HepG2 (cell line): Measurements from ENCODE around the gene SECTM1. TPM values are rescaled to one million over a fixed set of nuclear protein-coding genes. Genes with fewer than 3 reads are reported as not detected.

Experiments used
- ATF7 ChIP-seq, 2 experiments: fragments of 450-650 bp in 1 of 2; sonication (generic) in 1 of 2; formaldehyde crosslinking in 1 of 2; IDR thresholded peaks; 2 replicates each; pipeline versions ENCODE4 v1.4.0 to v1.6.1; 2016 to 2020; ENCODE audit warnings: antibody characterized with exemption in 1 of 2, mild to moderate bottlenecking in 1 of 2, missing genetic modification reagents in 1 of 2
- CHD4 ChIP-seq: fragments of 200-600 bp; sonication (generic); IDR thresholded peaks from 2 replicates; pipeline ENCODE4 v1.7.0; 2017; ENCODE audit warnings: mild to moderate bottlenecking, low read length, borderline replicate concordance
- DDIT3 ChIP-seq: sonication (generic); formaldehyde crosslinking; IDR thresholded peaks from 2 replicates; pipeline ENCODE4 v1.4.0; 2020; ENCODE audit warnings: mild to moderate bottlenecking, missing genetic modification reagents
- FOXJ3 ChIP-seq: sonication (generic); formaldehyde crosslinking; IDR thresholded peaks from 2 replicates; pipeline ENCODE4 v1.4.0; 2020; ENCODE audit warnings: missing genetic modification reagents, mild to moderate bottlenecking, borderline replicate concordance
- JARID2 ChIP-seq: sonication (generic); formaldehyde crosslinking; IDR thresholded peaks from 2 replicates; pipeline ENCODE4 v1.8.1; 2023; ENCODE audit warnings: missing genetic modification reagents, inconsistent platforms; ENCODE audit not compliant: insufficient replicate concordance
- KDM5A ChIP-seq: fragments of 200-600 bp; sonication (generic); IDR thresholded peaks from 2 replicates; pipeline ENCODE4 v1.7.0; 2018; ENCODE audit warnings: antibody characterized with exemption, mild to moderate bottlenecking, low read length, borderline replicate concordance
- KMT2A ChIP-seq: sonication (generic); formaldehyde crosslinking; IDR thresholded peaks from 2 replicates; pipeline ENCODE4 v1.4.0; 2020; ENCODE audit warnings: missing genetic modification reagents
- MAF1 ChIP-seq: sonication (generic); formaldehyde crosslinking; IDR thresholded peaks from 2 replicates; pipeline ENCODE4 v1.5.0; 2020; ENCODE audit warnings: missing genetic modification reagents, borderline replicate concordance
- MAFF ChIP-seq: IDR thresholded peaks from 2 replicates; pipeline ENCODE4 v1.6.1; 2011; ENCODE audit warnings: low read depth, low read length, improper control_type of control experiment
- NR0B2 ChIP-seq: sonication (generic); formaldehyde crosslinking; IDR thresholded peaks from 2 replicates; pipeline ENCODE4 v1.4.0; 2020; ENCODE audit warnings: mild to moderate bottlenecking, missing genetic modification reagents
- POGK ChIP-seq: sonication (generic); formaldehyde crosslinking; conservative IDR thresholded peaks from 2 replicates; pipeline ENCODE4 v1.8.0; 2022; ENCODE audit warnings: mild to moderate bottlenecking, moderate library complexity, missing genetic modification reagents
- POGZ ChIP-seq: sonication (generic); formaldehyde crosslinking; IDR thresholded peaks from 2 replicates; pipeline ENCODE4 v1.4.0; 2020; ENCODE audit warnings: mild to moderate bottlenecking, missing genetic modification reagents
- PRDM4 ChIP-seq: sonication (generic); formaldehyde crosslinking; IDR thresholded peaks from 2 replicates; pipeline ENCODE4 v1.9.0; 2021; ENCODE audit warnings: missing genetic modification reagents, borderline replicate concordance
- SYNCRIP ChIP-seq: fragments of 200-400 bp; formaldehyde crosslinking; IDR thresholded peaks from 2 replicates; pipeline ENCODE4 v1.6.1; 2018; ENCODE audit warnings: mild to moderate bottlenecking, low read depth, low read length; ENCODE audit not compliant: insufficient read depth
- ZNF121 ChIP-seq: sonication (generic); formaldehyde crosslinking; IDR thresholded peaks from 2 replicates; pipeline ENCODE4 v1.5.0; 2020; ENCODE audit warnings: mild to moderate bottlenecking, missing genetic modification reagents
- ZNF430 ChIP-seq: sonication (generic); formaldehyde crosslinking; IDR thresholded peaks from 2 replicates; pipeline ENCODE4 v1.9.0; 2021; ENCODE audit warnings: mild to moderate bottlenecking, missing genetic modification reagents
- ZNF513 ChIP-seq: sonication (generic); formaldehyde crosslinking; conservative IDR thresholded peaks from 2 replicates; pipeline ENCODE4 v1.5.0; 2020; ENCODE audit warnings: missing genetic modification reagents
- ZNF543 ChIP-seq: sonication (generic); formaldehyde crosslinking; IDR thresholded peaks from 2 replicates; pipeline ENCODE4 v1.4.0; 2020; ENCODE audit warnings: mild to moderate bottlenecking, missing genetic modification reagents
- ZNF550 ChIP-seq: sonication (generic); formaldehyde crosslinking; IDR thresholded peaks from 2 replicates; pipeline ENCODE4 v1.4.0; 2020; ENCODE audit warnings: mild to moderate bottlenecking, missing genetic modification reagents, borderline replicate concordance
- ZNF777 ChIP-seq: sonication (generic); formaldehyde crosslinking; IDR thresholded peaks from 2 replicates; pipeline ENCODE4 v1.4.0; 2020; ENCODE audit warnings: missing genetic modification reagents
- polyA plus RNA-seq, 8 experiments: library from polyadenylated mRNA; depleted of rRNA in 3 of 8; stranded (reverse) in 7 of 8; unstranded in 1 of 8; fragments of >200 nt; fragmentation: Illumina TruSeq in 4 of 8; extraction: Trizol in 4 of 8; gene quantifications; 2 replicates each; pipeline versions ENCODE4 v1.2.1 to v1.2.3, GENCODE V29; 2011 to 2016; ENCODE audit warnings: low read depth in 4 of 8, missing spikeins in 1 of 8, mixed read lengths in 1 of 8; ENCODE audit not compliant: insufficient read depth in 1 of 8
- total RNA-seq, 5 experiments: library from RNA; depleted of rRNA; stranded (reverse); fragments of >200 nt; fragmentation: Illumina TruSeq; extraction: Trizol; gene quantifications; 2 replicates each; pipeline ENCODE4 v1.2.3, GENCODE V29; 2016; ENCODE audit warnings: low read depth in 1 of 5
- TF ChIP-seq, protein P1 (sequence below): sonication (generic); formaldehyde crosslinking; IDR thresholded peaks from 2 replicates; pipeline ENCODE4 v1.4.0; 2020; ENCODE audit warnings: missing genetic modification reagents

SECTM1 gene
- total and polyA plus RNA-seq, 2 of the 13 experiments (the other 11 are each of a cell fraction or from before 2014, with no cell fraction given) = 3.5 to 5.3 TPM

- TF ChIP-seq PRDM4 (CRISPR knock-in tag) (no peak), JARID2 (CRISPR knock-in tag) (no peak), ZNF543 (CRISPR knock-in tag) (peak; percentile 59; the same call in 1 of the 2 replicates), KDM5A (no peak), ZNF550 (CRISPR knock-in tag) (no peak), ZNF121 (CRISPR knock-in tag) (0 out of 2 replicates have a peak, but pooled peaks have one; percentile 12), ZNF513 (CRISPR knock-in tag) (no peak), ATF7 (IDR thresholded peaks at IDR 0.05) (no peak), ATF7 (CRISPR knock-in tag; IDR thresholded peaks at IDR 0.05) (no peak), MAFF (no peak), NR0B2 (CRISPR knock-in tag) (no peak), ZNF777 (CRISPR knock-in tag) (peak; percentile 53; the same call in 1 of the 2 replicates), KMT2A (CRISPR knock-in tag) (0 out of 2 replicates have a peak, but pooled peaks have one; percentile 29), ZNF430 (no peak), MAF1 (CRISPR knock-in tag) (0 out of 2 replicates have a peak, but pooled peaks have one; percentile 42), POGZ (CRISPR knock-in tag) (no peak), CHD4 (no peak), DDIT3 (CRISPR knock-in tag) (no peak), POGK (CRISPR knock-in tag) (no peak), SYNCRIP (no peak), FOXJ3 (CRISPR knock-in tag) (0 out of 2 replicates have a peak, but pooled peaks have one; percentile 18)
- TF ChIP-seq, protein P1, sequence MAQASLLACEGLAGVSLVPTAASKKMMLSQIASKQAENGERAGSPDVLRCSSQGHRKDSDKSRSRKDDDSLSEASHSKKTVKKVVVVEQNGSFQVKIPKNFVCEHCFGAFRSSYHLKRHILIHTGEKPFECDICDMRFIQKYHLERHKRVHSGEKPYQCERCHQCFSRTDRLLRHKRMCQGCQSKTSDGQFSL (CRISPR knock-in tag) = 0 out of 2 replicates have a peak, but pooled peaks have one; percentile 19
Measured at GRCh38 chr17:82304826-82305726, 28.5 kb downstream of the SECTM1 start (continued).
